Sigmoid colon (tissue), 7 donors: ENCODE results near the gene XPR1. TPM values are rescaled to one million over a fixed set of nuclear protein-coding genes. Genes with fewer than 3 reads are reported as not detected.

ENCODE experiments used
- DNase-seq: peaks from one replicate; pipeline ENCODE4 v3.0.0-alpha.2; 2019
- H3K27ac ChIP-seq, 4 donors: fragments of 200-600 bp; sonication (generic); one replicate each; pipeline ENCODE4 v1.5.1; 2016 to 2019; ENCODE audit warnings: mild to moderate bottlenecking in 1 of 4
- H3K27me3 ChIP-seq, 3 donors: fragments of 200-600 bp; sonication (generic); one replicate each; pipeline ENCODE4 v1.5.1; 2019; ENCODE audit warnings: mild to moderate bottlenecking in 1 of 3
- H3K36me3 ChIP-seq, 4 donors: fragments of 200-600 bp; sonication (generic); one replicate each; pipeline ENCODE4 v1.5.1; 2016 to 2019
- H3K4me1 ChIP-seq, 4 donors: fragments of 200-600 bp; sonication (generic); one replicate each; pipeline ENCODE4 v1.5.1; 2017 to 2019
- H3K4me3 ChIP-seq, 4 donors: fragments of 200-600 bp; sonication (generic); one replicate each; pipeline ENCODE4 v1.5.1; 2017 to 2019; ENCODE audit warnings: mild to moderate bottlenecking in 2 of 4, moderate library complexity in 1 of 4
- H3K9me3 ChIP-seq, 4 donors: fragments of 200-600 bp in 3 of 4; sonication (generic) in 3 of 4; one replicate each; pipeline versions ENCODE4 v1.5.1 to v1.6.1; 2013 to 2019
- EP300 ChIP-seq, 4 donors: sonication (generic); formaldehyde crosslinking; IDR thresholded peaks; one replicate each; pipeline ENCODE4 v1.6.1; 2017; ENCODE audit warnings: antibody characterized with exemption in 4 of 4
- POLR2A ChIP-seq, 2 donors: fragments of 450-650 bp; IDR thresholded peaks; one replicate each; pipeline ENCODE4 v1.6.1; 2016; ENCODE audit warnings: antibody characterized with exemption in 2 of 2, mild to moderate bottlenecking in 2 of 2, moderate library complexity in 2 of 2
- POLR2AphosphoS5 ChIP-seq, 4 donors: sonication (generic); formaldehyde crosslinking; IDR thresholded peaks; one replicate each; pipeline ENCODE4 v1.6.1; 2017; ENCODE audit warnings: antibody characterized with exemption in 4 of 4
- WGBS, 2 donors: extraction: QIAGEN DNeasy Blood & Tissue Kit; methylation state at CpG; one replicate each; pipeline ENCODE4 v1.1.7; 2013; 5-methylcytosine and 5-hydroxymethylcytosine counted together
- intact Hi-C: fragments of 100-400 bp; cut with DNase I; formaldehyde crosslinking; loops from one replicate; pipeline ENCODE4 v1.15.1; 2023
- polyA plus RNA-seq, 3 donors: library from polyadenylated mRNA; stranded (reverse); fragments of 200-250 nt; gene quantifications; one replicate each; pipeline ENCODE4 v1.2.3, GENCODE V29; 2013
- total RNA-seq, 4 donors: library from RNA; depleted of rRNA; stranded (reverse); fragments of >200 nt; gene quantifications; one replicate each; pipeline ENCODE4 v1.1.0, GENCODE V29; 2016
- TF ChIP-seq, protein P1 (sequence below), 4 experiments: fragments of 450-650 bp in 3 of 4; fragments of 200-600 bp in 1 of 4; IDR thresholded peaks; one replicate each; pipeline ENCODE4 v1.5.1; 2016 to 2019; ENCODE audit warnings: antibody characterized with exemption in 4 of 4, mild to moderate bottlenecking in 3 of 4, moderate library complexity in 2 of 4
- donor health status: healthy with polysubstance abuse.
- donor health status: Bipolar disorder and iron deficiency.
- donor health status: healthy.

The XPR1 gene
- total and polyA plus RNA-seq, 7 donors: 1.8 to 18.8 (median 11.3) TPM

DNA sequence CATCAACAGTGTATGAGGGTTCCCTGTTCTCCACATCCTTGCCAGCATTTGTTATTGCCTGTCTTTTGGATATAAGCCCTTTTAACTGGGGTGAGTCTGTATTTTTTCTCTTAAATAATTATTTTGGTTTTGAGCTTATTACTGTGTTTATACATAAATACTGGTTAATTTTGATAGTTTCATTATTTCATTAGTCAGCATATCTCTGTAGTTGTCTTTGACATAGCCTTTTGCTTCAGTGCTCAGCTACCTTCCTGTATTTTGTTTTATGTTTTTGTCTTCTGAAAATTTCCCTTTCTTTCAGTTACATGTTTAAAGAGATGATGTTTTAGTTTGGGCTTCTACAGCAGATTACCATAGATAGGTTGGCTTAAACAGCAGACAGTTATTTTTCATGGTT, 138.1 kb downstream of the XPR1 start:
- Histone ChIP-seq H3K9me3 (peaks cover 0 to 3% (median 1%) of the 10 kb centered on the region in 4 donors), H3K36me3 (no peaks in the 10 kb centered on the region), H3K27me3 (no peaks in the 10 kb centered on the region), H3K4me3 (no peak overlapping the region), H3K4me1 (peaks cover 0 to 14% (median 6%) of the 10 kb centered on the region in 4 donors), H3K27ac (no peak overlapping the region)
- no peak for DNase-seq
- intact Hi-C loops: no loop called here
- TF ChIP-seq EP300 (IDR thresholded peaks at IDR 0.05): no peak
- TF ChIP-seq, protein P1, sequence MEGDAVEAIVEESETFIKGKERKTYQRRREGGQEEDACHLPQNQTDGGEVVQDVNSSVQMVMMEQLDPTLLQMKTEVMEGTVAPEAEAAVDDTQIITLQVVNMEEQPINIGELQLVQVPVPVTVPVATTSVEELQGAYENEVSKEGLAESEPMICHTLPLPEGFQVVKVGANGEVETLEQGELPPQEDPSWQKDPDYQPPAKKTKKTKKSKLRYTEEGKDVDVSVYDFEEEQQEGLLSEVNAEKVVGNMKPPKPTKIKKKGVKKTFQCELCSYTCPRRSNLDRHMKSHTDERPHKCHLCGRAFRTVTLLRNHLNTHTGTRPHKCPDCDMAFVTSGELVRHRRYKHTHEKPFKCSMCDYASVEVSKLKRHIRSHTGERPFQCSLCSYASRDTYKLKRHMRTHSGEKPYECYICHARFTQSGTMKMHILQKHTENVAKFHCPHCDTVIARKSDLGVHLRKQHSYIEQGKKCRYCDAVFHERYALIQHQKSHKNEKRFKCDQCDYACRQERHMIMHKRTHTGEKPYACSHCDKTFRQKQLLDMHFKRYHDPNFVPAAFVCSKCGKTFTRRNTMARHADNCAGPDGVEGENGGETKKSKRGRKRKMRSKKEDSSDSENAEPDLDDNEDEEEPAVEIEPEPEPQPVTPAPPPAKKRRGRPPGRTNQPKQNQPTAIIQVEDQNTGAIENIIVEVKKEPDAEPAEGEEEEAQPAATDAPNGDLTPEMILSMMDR (IDR thresholded peaks at IDR 0.05): no peak
- no peak for TF ChIP-seq POLR2A (IDR thresholded peaks at IDR 0.05)
- TF ChIP-seq POLR2AphosphoS5 (IDR thresholded peaks at IDR 0.05): no peak

DNA sequence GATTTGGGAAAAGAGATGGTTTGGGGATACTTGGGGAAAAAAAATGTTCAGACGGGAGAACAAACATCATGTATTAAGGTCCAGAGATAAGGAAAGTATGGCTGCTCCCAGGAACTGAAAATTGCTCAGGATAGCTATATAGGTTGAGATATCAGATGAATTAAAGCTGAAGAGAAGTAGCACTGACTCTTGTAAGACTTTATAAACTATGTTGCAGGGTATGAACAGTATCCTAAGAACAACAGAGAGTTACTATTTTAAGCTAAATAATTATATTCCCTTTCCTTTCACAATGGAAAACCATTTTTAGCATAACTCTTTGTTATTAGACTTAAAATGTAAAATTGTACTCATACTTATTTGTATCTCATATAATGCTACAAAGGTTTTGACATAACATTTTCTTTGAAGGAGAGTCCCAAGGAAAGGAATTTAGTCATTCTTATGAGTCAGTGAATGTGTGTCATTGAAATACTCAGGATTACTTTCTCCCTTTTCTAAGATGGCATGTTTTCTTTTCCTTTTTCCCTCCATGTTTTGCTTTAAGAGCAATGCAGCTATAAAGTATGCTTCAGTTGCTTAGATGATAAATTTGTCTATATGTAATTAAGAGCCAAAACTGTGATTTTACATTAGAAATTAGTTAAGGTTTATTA, 141.5 kb downstream of the XPR1 start:
- Histone ChIP-seq H3K36me3 (no peaks in the 10 kb centered on the region), H3K4me1 (peaks cover 0 to 7% (median 0%) of the 10 kb centered on the region in 4 donors), H3K27ac (no peak overlapping the region), H3K9me3 (peaks cover 0 to 3% (median 1%) of the 10 kb centered on the region in 4 donors), H3K27me3 (no peaks in the 10 kb centered on the region), H3K4me3 (no peak overlapping the region)
- TF ChIP-seq POLR2A (IDR thresholded peaks at IDR 0.05) (no peak), EP300 (IDR thresholded peaks at IDR 0.05) (no peak), POLR2AphosphoS5 (IDR thresholded peaks at IDR 0.05) (no peak)
- TF ChIP-seq, protein P1 (IDR thresholded peaks at IDR 0.05): no peak
- no peak for DNase-seq
- intact Hi-C loops: no loop called here
- 82 to 92% methylated on average over 1 of the region's 1 CpG for WGBS, 2 donors

DNA sequence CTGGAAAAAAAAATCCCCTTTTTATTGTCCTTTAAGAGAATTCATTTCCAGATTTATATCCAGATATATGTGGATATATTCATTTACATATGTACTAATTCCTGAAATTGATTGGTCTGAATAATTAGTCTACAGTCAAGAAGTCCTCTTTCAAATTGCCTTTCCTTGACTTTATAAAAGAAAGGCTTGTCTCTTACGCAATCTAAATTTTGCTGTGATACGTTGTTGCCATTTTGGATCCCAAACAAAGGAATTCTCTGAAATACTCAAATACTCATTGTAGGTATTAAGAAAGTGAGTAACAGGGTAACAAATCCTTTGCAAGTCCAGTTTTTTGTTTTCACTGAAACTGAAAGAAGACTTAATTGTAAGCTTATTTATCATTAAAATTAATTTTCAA, 144.0 kb downstream of the XPR1 start:
- H3K4me3 ChIP-seq: no peak overlapping the region
- DNase-seq: no peak
- no peak overlapping the region for H3K27ac ChIP-seq
- no peaks in the 10 kb centered on the region for H3K27me3 ChIP-seq
- WGBS, 2 donors: 96 to 98% methylated on average over 2 of the region's 2 CpGs
- H3K9me3 ChIP-seq: peaks cover 0 to 3% (median 1%) of the 10 kb centered on the region in 4 donors
- intact Hi-C loops: no loop called here
- H3K36me3 ChIP-seq: no peaks in the 10 kb centered on the region
- peaks cover 0 to 7% (median 0%) of the 10 kb centered on the region in 4 donors for H3K4me1 ChIP-seq
- TF ChIP-seq, protein P1 (IDR thresholded peaks at IDR 0.05): no peak
- TF ChIP-seq EP300 (IDR thresholded peaks at IDR 0.05): no peak
- no peak for TF ChIP-seq POLR2AphosphoS5 (IDR thresholded peaks at IDR 0.05)
- TF ChIP-seq POLR2A (IDR thresholded peaks at IDR 0.05): no peak

DNA sequence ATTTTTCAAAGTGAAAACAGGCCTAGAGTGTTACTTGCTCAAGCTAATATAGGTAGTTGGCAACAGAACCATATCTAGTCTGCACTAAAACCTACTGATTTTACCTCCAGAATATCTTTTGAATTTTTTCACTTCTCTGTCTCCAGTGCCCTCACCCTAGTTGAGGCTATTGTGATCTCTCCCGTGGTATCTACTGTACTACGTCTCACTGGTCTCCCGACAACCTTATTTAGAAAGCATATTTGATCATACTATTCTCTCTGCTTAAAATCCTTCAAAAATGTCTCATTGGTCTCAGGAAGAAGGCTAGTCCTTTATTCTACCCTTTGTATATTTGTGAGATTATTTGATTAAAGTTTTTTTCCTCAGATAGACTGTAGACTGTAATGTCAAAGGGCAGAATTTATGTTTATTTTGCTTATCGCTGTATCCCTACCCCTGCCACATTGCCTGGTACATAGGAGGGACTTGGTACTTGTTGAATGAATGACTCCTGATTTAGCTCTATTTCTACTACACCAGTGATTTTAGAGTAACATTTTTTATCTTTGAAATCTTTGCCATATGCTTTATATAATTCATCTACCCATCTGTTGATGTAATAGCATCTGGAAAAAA, 145.4 kb downstream of the XPR1 start:
- Histone ChIP-seq H3K4me1 (peaks cover 0 to 10% (median 0%) of the 10 kb centered on the region in 4 donors), H3K4me3 (no peak overlapping the region), H3K36me3 (no peaks in the 10 kb centered on the region), H3K9me3 (no peaks in the 10 kb centered on the region), H3K27me3 (no peaks in the 10 kb centered on the region), H3K27ac (no peak overlapping the region)
- intact Hi-C loops: no loop called here
- no peak for TF ChIP-seq POLR2AphosphoS5 (IDR thresholded peaks at IDR 0.05)
- no peak for TF ChIP-seq EP300 (IDR thresholded peaks at IDR 0.05)
- DNase-seq: no peak
- WGBS, 2 donors: 49 to 66% methylated on average over 4 of the region's 4 CpGs

DNA sequence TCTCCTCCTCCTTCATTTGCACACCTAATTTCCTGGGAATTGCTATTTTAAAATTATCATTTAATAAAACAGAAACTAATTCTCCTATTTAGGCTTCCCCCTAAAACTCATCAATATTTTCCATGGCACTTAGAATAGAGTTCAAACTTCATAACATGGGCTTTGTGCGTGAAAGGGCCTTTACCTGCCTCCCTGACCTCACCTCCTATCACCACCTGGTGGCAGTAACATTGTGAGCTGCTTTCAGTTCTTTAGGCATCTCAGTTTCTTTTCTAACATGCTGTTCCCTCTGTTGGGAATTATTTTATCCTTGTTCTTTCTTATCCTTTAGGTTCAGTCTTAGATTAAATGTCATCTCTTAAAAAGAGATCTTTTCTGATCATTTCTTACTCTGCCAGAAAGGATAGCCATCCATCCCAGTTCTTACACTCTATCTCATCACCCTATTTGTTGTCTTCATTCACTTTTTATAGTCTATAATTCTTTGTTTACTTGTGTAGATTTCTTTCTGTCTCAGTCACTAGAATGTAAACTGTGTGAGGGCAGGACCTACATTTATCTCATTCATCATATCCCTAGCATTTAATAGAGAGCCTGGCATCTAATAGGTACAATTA, 147.1 kb downstream of the XPR1 start:
- H3K36me3 ChIP-seq: no peaks in the 10 kb centered on the region
- intact Hi-C loops: no loop called here
- WGBS, 2 donors: 38 to 83% methylated on average over 1 of the region's 1 CpG
- TF ChIP-seq, protein P1 (IDR thresholded peaks at IDR 0.05): no peak
- no peak for TF ChIP-seq POLR2AphosphoS5 (IDR thresholded peaks at IDR 0.05)
- no peak for TF ChIP-seq POLR2A (IDR thresholded peaks at IDR 0.05)
- no peak for TF ChIP-seq EP300 (IDR thresholded peaks at IDR 0.05)
- no peaks in the 10 kb centered on the region for H3K9me3 ChIP-seq
- no peak for DNase-seq
- H3K27me3 ChIP-seq: no peaks in the 10 kb centered on the region
- H3K4me1 ChIP-seq: peaks cover 0 to 5% (median 0%) of the 10 kb centered on the region in 4 donors
- H3K4me3 ChIP-seq: no peak overlapping the region
- no peak overlapping the region for H3K27ac ChIP-seq
